Epidermal melanocyte (primary cell): ENCODE measurements around the gene METTL18.
A peak's percentile ranks its signal among the peaks of the same experiment; 100 is the strongest.
"Not testable (repeated sequence)": the region's sequence is repeated elsewhere in the genome, so short reads cannot be mapped to it uniquely, and the experiment has no call there.

Experiments
- DNase-seq: peaks from one replicate; pipeline ENCODE4 v3.0.0; 2011; ENCODE audit warnings: low spot score; ENCODE audit not compliant: insufficient read length

METTL18 gene

GRCh38 chr1:169794530-169795416 lies at the start of gene METTL18:
Gene METTL18, minus strand, starts transcription at chr1:169794907. Its CDS starts 1,212 bp downstream, at chr1:169793695.
- peak; percentile 87 for DNase-seq

- no peak for DNase-seq
Measured at GRCh38 chr1:169838942-169839341, 44.2 kb upstream of the METTL18 start.

GRCh38 chr1:169836198-169836597 lies 41.5 kb upstream of the METTL18 start:
- DNase-seq = no peak

GRCh38 chr1:169835647-169836046 lies 40.9 kb upstream of the METTL18 start:
- no peak for DNase-seq

- DNase-seq = no peak
Measured at GRCh38 chr1:169834869-169835268, 40.2 kb upstream of the METTL18 start.

GRCh38 chr1:169833179-169833901 lies 38.6 kb upstream of the METTL18 start:
- no peak for DNase-seq

GRCh38 chr1:169829671-169830070 lies 35.0 kb upstream of the METTL18 start:
- no peak for DNase-seq

GRCh38 chr1:169824153-169824552 lies 29.4 kb upstream of the METTL18 start:
- DNase-seq = no peak

- no peak for DNase-seq
Measured at GRCh38 chr1:169821500-169821899, 26.8 kb upstream of the METTL18 start.

GRCh38 chr1:169816617-169817016 lies 21.9 kb upstream of the METTL18 start:
- DNase-seq = no peak

- DNase-seq = no peak
Measured at GRCh38 chr1:169814265-169814664, 19.6 kb upstream of the METTL18 start.

- DNase-seq = no peak
Measured at GRCh38 chr1:169812131-169812530, 17.4 kb upstream of the METTL18 start.

- DNase-seq = not testable (repeated sequence)
Measured at GRCh38 chr1:169811418-169812035, 16.8 kb upstream of the METTL18 start.

GRCh38 chr1:169809370-169810095 lies 14.8 kb upstream of the METTL18 start:
- no peak for DNase-seq

GRCh38 chr1:169804941-169805340 lies 10.2 kb upstream of the METTL18 start:
- DNase-seq = no peak

GRCh38 chr1:169802888-169803287 lies 8.2 kb upstream of the METTL18 start:
- DNase-seq = no peak

GRCh38 chr1:169797281-169797680 lies 2.6 kb upstream of the METTL18 start:
- DNase-seq = no peak

GRCh38 chr1:169796274-169796810 lies 1.6 kb upstream of the METTL18 start:
- no peak for DNase-seq

- no peak for DNase-seq
Measured at GRCh38 chr1:169795687-169796086, 980 bp upstream of the METTL18 start.

- no peak for DNase-seq
Measured at GRCh38 chr1:169793730-169794129, 977 bp downstream of the METTL18 start.

- no peak for DNase-seq
Measured at GRCh38 chr1:169788402-169788801, 6.3 kb downstream of the METTL18 start.
